Measurements from ENCODE around the gene TBL2.

DNA sequence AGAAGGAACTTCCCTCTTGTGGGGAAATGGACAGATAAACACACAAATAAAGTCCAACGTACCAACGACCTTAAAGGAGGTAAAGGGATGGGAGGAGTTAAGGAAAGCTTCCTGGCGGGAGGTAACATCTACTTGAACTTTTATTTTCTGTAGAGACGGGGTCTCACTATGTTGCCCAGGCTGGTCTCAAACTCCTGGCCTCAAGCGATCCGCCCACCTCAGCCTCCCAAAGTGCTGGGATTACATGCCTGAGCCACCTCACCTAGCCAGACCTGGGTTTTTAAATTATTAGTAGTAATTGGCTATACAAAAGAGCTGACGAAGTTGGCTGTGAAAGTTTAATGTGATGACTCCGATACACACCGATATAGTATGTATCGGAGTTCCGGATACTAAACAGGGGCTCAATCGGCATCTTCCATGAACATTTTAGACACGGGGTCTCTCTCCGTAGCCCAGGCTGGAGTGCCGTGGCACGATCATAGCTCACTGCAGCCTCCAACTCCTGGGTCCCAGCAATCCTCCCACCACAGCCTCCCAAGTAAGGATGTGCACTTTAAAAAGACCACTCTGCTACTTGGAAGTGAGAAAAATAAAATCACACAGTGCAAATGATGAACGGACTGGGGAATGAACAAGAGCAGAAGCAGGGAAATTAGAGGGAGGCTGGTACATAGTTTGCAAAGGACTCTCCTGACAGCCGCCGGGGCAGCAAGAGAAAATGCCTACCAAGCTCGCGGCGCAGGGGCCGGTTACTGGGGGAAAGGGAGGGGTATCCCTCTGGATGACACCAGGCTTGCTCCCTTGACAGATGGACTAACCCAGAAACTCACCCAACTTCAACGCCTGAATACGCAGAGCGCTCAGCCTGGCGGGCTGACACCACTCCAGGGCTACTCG lies 21.9 kb downstream of the TBL2 start:
- TF ChIP-seq, protein P1, sequence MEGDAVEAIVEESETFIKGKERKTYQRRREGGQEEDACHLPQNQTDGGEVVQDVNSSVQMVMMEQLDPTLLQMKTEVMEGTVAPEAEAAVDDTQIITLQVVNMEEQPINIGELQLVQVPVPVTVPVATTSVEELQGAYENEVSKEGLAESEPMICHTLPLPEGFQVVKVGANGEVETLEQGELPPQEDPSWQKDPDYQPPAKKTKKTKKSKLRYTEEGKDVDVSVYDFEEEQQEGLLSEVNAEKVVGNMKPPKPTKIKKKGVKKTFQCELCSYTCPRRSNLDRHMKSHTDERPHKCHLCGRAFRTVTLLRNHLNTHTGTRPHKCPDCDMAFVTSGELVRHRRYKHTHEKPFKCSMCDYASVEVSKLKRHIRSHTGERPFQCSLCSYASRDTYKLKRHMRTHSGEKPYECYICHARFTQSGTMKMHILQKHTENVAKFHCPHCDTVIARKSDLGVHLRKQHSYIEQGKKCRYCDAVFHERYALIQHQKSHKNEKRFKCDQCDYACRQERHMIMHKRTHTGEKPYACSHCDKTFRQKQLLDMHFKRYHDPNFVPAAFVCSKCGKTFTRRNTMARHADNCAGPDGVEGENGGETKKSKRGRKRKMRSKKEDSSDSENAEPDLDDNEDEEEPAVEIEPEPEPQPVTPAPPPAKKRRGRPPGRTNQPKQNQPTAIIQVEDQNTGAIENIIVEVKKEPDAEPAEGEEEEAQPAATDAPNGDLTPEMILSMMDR (IDR thresholded peaks at IDR 0.05; ENCODE audit: low read length): no peak
- TF ChIP-seq EZH2 (optimal IDR thresholded peaks at IDR 0.05; ENCODE audit: low read depth, low read length): no peak
- TF ChIP-seq EZH2phosphoT487 (IDR thresholded peaks at IDR 0.05; ENCODE audit: low read length): no peak

Measured in MM.1S (cell line).